Fibroblast of skin of back (primary cell): ENCODE data around the gene STK35.

Experiments
- DNase-seq: peaks from one replicate; pipeline ENCODE4 v3.0.0-alpha.2; 2013

The STK35 gene

GRCh38 chr20:2108498-2108897 lies 6.9 kb downstream of the STK35 start:
- no peak for DNase-seq

GRCh38 chr20:2108987-2109386 lies 7.4 kb downstream of the STK35 start:
- DNase-seq = peak; percentile 68

GRCh38 chr20:2109425-2110210 lies 8.0 kb downstream of the STK35 start:
- DNase-seq = no peak

GRCh38 chr20:2112910-2113309 lies 11.3 kb downstream of the STK35 start:
- no peak for DNase-seq

- DNase-seq = no peak
These were observed 12.7 kb downstream of the STK35 start for GRCh38 chr20:2114127-2114959.

GRCh38 chr20:2114990-2115681 lies 13.5 kb downstream of the STK35 start:
- DNase-seq = no peak

GRCh38 chr20:2116170-2116940 lies 14.7 kb downstream of the STK35 start:
- no peak for DNase-seq

GRCh38 chr20:2118783-2119182 lies 17.2 kb downstream of the STK35 start:
- DNase-seq = no peak

- no peak for DNase-seq
These were observed 21.3 kb downstream of the STK35 start for GRCh38 chr20:2122936-2123335.

GRCh38 chr20:2123720-2124119 lies 22.1 kb downstream of the STK35 start:
- DNase-seq = no peak

- no peak for DNase-seq
These were observed 23.1 kb downstream of the STK35 start for GRCh38 chr20:2124564-2125213.

- no peak for DNase-seq
These were observed 24.0 kb downstream of the STK35 start for GRCh38 chr20:2125474-2126112.

GRCh38 chr20:2127238-2127637 lies 25.6 kb downstream of the STK35 start:
- DNase-seq = no peak

GRCh38 chr20:2128542-2128941 lies 26.9 kb downstream of the STK35 start:
- no peak for DNase-seq

- DNase-seq = no peak
These were observed 28.5 kb downstream of the STK35 start for GRCh38 chr20:2130062-2130591.

- DNase-seq = no peak
These were observed 29.1 kb downstream of the STK35 start for GRCh38 chr20:2130683-2131082.

- peak; percentile 85 for DNase-seq
These were observed 29.7 kb downstream of the STK35 start for GRCh38 chr20:2131366-2131765.

GRCh38 chr20:2132461-2132901 lies 30.9 kb downstream of the STK35 start:
- DNase-seq = no peak

GRCh38 chr20:2133318-2134183 lies 31.9 kb downstream of the STK35 start:
- DNase-seq = peak; percentile 75

GRCh38 chr20:2135013-2135412 lies 33.4 kb downstream of the STK35 start:
- peak; percentile 44 for DNase-seq
